Left ventricle myocardium inferior (tissue), 1 donor: Measurements from ENCODE around the gene ACOXL. TPM values are rescaled to one million over a fixed set of nuclear protein-coding genes. Genes with fewer than 3 reads are reported as not detected.

Experiments used
- DNase-seq: peaks from one replicate; pipeline ENCODE4 v3.0.0-alpha.2; 2020
- H3K27ac ChIP-seq: fragments of 200-600 bp; replicated peaks from 2 replicates; pipeline ENCODE4 v1.8.0; 2021
- H3K27me3 ChIP-seq: fragments of 200-600 bp; 2 replicates; pipeline ENCODE4 v1.8.0; 2021; ENCODE audit warnings: low read depth
- H3K36me3 ChIP-seq: fragments of 200-600 bp; 2 replicates; pipeline ENCODE4 v1.8.0; 2021
- H3K4me1 ChIP-seq: fragments of 200-600 bp; 2 replicates; pipeline ENCODE4 v1.8.0; 2021
- H3K4me3 ChIP-seq: fragments of 200-600 bp; 2 replicates; pipeline ENCODE4 v1.8.0; 2021; ENCODE audit warnings: mild to moderate bottlenecking, moderate library complexity
- H3K9me3 ChIP-seq: fragments of 200-600 bp; replicated peaks from 2 replicates; pipeline ENCODE4 v1.8.0; 2021
- intact Hi-C: fragments of 100-400 bp; cut with micrococcal nuclease; formaldehyde crosslinking; loops from one replicate; pipeline ENCODE4 v1.11.0; 2022
- total RNA-seq: library from RNA; stranded (reverse); fragmentation: NEBNext Ultra II Directional; extraction: Animal tissue kit (Norgen Biotek cat#: 25700); gene quantifications from one replicate; pipeline ENCODE4 v1.2.1, GENCODE V29; 2021
- TF ChIP-seq, protein P1 (sequence below): fragments of 200-600 bp; IDR thresholded peaks from 2 replicates; pipeline ENCODE4 v1.8.0; 2021; ENCODE audit warnings: antibody characterized with exemption, mild to moderate bottlenecking, borderline replicate concordance
- donor health status: DM: no; HTN: yes; CAD: no; lungs with severe emphysema.

The ACOXL gene
- total RNA-seq, 1 donor from 2014 or later: not detected

DNA sequence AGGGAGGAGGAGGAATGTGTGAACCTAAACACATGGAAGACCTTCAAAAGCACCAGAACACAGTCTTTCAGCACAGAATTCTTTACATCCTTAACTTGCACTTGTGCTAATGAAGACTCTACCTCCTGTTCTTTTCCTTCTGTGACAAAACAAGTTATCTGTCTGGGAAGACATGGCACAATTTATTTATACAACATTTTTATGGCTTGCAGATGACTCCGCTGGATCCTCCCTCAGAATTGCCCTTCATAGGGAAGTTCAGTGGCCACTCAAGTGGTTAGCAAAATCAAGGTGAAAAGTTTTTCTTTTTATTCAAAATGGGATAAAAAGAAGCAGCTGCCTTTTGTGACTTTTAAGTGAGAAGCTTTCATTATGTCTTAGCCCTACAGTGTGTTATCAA lies 409.7 kb downstream of the ACOXL start:
- H3K27ac ChIP-seq: no peak overlapping the region
- TF ChIP-seq, protein P1, sequence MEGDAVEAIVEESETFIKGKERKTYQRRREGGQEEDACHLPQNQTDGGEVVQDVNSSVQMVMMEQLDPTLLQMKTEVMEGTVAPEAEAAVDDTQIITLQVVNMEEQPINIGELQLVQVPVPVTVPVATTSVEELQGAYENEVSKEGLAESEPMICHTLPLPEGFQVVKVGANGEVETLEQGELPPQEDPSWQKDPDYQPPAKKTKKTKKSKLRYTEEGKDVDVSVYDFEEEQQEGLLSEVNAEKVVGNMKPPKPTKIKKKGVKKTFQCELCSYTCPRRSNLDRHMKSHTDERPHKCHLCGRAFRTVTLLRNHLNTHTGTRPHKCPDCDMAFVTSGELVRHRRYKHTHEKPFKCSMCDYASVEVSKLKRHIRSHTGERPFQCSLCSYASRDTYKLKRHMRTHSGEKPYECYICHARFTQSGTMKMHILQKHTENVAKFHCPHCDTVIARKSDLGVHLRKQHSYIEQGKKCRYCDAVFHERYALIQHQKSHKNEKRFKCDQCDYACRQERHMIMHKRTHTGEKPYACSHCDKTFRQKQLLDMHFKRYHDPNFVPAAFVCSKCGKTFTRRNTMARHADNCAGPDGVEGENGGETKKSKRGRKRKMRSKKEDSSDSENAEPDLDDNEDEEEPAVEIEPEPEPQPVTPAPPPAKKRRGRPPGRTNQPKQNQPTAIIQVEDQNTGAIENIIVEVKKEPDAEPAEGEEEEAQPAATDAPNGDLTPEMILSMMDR: no peak
- no peak for DNase-seq
- H3K27me3 ChIP-seq: no peaks in the 10 kb centered on the region
- H3K4me1 ChIP-seq: peaks cover 22% of the 10 kb centered on the region
- H3K36me3 ChIP-seq: peaks cover 6% of the 10 kb centered on the region
- intact Hi-C loops: no loop called here
- no peaks in the 10 kb centered on the region for H3K9me3 ChIP-seq
- no peak overlapping the region for H3K4me3 ChIP-seq

- no peak for DNase-seq
- Histone ChIP-seq H3K36me3 (peaks cover 6% of the 10 kb centered on the region), H3K27ac (no peak overlapping the region), H3K27me3 (no peaks in the 10 kb centered on the region), H3K4me3 (no peak overlapping the region), H3K4me1 (peaks cover 20% of the 10 kb centered on the region), H3K9me3 (no peaks in the 10 kb centered on the region)
- TF ChIP-seq, protein P1: no peak
- intact Hi-C loops: no loop called here
Observed at GRCh38 chr2:111143107-111143842, 410.9 kb downstream of the ACOXL start.

- Histone ChIP-seq H3K4me1 (peaks cover 20% of the 10 kb centered on the region), H3K36me3 (peaks cover 6% of the 10 kb centered on the region), H3K9me3 (no peaks in the 10 kb centered on the region), H3K27me3 (no peaks in the 10 kb centered on the region), H3K4me3 (no peak overlapping the region), H3K27ac (no peak overlapping the region)
- no peak for DNase-seq
- intact Hi-C loops: no loop called here
- TF ChIP-seq, protein P1: no peak
Observed at GRCh38 chr2:111143843-111144198, 411.4 kb downstream of the ACOXL start.

DNA sequence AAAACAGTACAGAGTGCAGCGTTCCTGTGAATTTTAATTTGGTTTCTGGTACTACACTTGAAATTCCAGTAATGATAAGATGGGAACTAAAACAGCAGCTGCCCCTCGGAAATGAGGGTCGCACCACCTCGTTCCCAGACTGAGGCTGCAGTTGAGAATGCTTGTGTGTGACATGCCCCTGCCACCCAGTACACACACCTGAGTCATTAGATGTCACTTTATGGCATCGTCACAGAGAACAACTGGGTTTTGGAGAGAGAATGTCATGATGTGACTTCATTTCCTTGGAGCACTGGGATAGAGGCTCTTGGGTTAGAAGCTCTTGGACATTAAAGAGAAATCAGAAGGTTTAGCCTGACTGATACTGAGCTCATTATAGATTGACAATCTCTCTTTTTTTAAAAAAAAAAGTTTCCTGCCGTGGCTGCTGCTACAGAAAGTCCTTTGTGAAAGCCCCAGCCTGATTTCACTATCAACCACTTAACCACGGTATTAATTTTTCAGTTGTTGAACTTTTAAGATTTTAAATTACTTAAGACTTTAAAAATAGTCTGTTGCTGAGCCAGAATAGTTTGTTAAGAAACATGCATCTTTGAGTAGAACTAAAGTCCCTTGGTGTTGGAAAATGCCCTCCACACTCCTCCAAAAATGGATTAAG lies 412.9 kb downstream of the ACOXL start:
- Histone ChIP-seq H3K9me3 (no peaks in the 10 kb centered on the region), H3K27me3 (no peaks in the 10 kb centered on the region), H3K36me3 (peaks cover 9% of the 10 kb centered on the region), H3K4me3 (no peak overlapping the region), H3K27ac (no peak overlapping the region), H3K4me1 (peaks cover 15% of the 10 kb centered on the region)
- TF ChIP-seq, protein P1: no peak
- intact Hi-C loops: no loop called here
- no peak for DNase-seq

- Histone ChIP-seq H3K27ac (no peak overlapping the region), H3K4me1 (peaks cover 14% of the 10 kb centered on the region), H3K27me3 (no peaks in the 10 kb centered on the region), H3K4me3 (no peak overlapping the region), H3K36me3 (peaks cover 16% of the 10 kb centered on the region), H3K9me3 (no peaks in the 10 kb centered on the region)
- no peak for DNase-seq
- TF ChIP-seq, protein P1: no peak
- intact Hi-C loops: no loop called here
Observed at GRCh38 chr2:111145951-111146350, 413.6 kb downstream of the ACOXL start.
